HG03097 (cell line): ENCODE data around the gene SBNO2.

Source experiments
- ATAC-seq: cut with Tn5 transposase; IDR thresholded peaks from one replicate; pipeline ENCODE4 v1.9.1; 2021; ENCODE audit not compliant: unreplicated experiment, low FRiP score

The SBNO2 gene

DNA sequence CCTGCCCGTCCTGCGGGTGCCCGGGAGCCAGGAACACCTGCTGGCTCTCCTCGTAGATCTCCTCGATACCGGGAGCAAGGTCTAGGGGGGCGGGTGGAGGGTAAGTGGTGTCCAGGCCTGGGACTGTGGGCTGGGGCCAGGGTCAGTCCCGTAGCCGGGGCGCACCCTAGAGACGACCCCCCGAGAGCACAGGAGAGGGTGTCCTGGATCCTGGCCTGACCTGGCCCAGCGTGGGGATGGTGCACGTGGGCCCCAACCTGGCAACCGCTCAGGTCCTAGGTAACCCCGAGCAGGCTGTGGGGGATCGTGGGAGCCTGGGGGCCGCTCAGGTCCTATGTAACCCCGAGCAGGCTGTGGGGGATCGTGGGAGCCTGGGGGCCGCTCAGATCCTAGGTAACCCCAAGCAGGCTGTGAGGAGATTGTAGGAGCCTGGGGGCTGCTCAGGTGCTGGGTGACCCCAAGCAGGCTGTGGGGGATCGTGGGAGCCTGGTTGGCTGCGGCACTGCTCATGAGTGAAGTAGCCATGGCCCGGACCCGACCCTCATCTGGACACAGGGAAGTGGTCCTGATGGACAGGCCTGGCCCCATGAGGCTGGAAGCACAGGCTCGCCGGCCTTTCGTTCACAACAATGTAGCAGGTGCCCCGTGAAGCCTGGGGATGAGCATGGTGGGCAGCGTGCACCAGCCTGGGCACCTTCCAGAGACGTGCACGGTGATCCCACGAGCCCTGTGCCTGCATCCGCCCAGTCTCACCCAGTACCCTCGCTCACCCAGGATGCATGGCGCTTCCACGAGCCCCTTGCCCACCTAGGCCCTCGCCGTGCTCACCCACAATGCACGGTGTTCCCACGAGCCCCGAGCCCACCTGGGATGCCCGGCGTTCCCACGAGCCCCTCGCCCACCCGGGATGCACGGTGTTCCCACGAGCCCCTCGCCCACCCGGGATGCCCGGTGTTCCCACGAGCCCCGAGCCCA, 64.1 kb downstream of the SBNO2 start:
- no peak for ATAC-seq

- ATAC-seq: no peak
Measured at GRCh38 chr19:1109032-1109551, 65.0 kb downstream of the SBNO2 start.

- no peak for ATAC-seq
Measured at GRCh38 chr19:1108291-1109031, 65.6 kb downstream of the SBNO2 start.

- no peak for ATAC-seq
Measured at GRCh38 chr19:1107661-1108261, 66.3 kb downstream of the SBNO2 start.

- no peak for ATAC-seq
Measured at GRCh38 chr19:1106841-1107660, 67.0 kb downstream of the SBNO2 start.

DNA sequence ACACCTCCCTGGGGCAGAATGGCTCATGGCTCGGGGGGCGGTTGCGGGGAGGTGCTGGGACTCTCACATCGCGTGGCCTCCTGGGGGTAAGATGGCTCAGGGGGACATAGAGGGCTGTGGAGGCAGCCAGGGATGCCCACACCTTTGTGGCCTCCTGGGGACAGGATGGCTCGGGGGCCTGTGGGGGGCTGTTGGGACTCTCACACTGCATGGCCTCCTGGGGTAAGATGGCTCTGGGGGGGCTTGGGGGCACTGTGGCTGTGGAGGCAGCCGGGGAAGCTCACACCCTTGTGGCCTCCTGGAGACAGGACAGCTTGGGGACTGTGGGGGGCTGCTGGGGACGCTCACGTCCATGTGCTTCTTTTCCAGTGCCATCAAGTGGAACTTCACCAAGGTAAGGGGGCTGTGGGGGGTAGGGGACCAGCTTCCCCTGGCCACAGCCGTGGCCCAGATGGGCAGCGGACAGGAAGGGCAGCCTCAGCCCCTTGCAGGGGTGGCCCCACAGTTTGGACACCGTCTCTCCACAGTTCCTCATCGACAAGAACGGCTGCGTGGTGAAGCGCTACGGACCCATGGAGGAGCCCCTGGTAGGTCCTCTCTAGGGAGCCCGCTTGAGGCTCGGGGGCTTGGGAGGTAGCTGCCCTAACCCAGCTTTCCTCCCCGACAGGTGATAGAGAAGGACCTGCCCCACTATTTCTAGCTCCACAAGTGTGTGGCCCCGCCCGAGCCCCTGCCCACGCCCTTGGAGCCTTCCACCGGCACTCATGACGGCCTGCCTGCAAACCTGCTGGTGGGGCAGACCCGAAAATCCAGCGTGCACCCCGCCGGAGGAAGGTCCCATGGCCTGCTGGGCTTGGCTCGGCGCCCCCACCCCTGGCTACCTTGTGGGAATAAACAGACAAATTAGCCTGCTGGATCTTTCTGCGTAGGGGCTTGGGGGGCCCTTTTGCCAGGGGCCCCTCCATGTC, 67.9 kb downstream of the SBNO2 start:
- ATAC-seq: no peak

GRCh38 chr19:1105008-1105872, 68.8 kb downstream of the SBNO2 start:
- ATAC-seq: no peak

GRCh38 chr19:1104311-1105007, 69.6 kb downstream of the SBNO2 start:
- peak; percentile 15 for ATAC-seq

- ATAC-seq: peak; percentile 66
Measured at GRCh38 chr19:1103708-1104310, 70.3 kb downstream of the SBNO2 start, which contains the start of gene GPX4. Gene GPX4 (plus strand): TSS chr19:1103994. CDS start chr19:1104044, 50 bp downstream.

DNA sequence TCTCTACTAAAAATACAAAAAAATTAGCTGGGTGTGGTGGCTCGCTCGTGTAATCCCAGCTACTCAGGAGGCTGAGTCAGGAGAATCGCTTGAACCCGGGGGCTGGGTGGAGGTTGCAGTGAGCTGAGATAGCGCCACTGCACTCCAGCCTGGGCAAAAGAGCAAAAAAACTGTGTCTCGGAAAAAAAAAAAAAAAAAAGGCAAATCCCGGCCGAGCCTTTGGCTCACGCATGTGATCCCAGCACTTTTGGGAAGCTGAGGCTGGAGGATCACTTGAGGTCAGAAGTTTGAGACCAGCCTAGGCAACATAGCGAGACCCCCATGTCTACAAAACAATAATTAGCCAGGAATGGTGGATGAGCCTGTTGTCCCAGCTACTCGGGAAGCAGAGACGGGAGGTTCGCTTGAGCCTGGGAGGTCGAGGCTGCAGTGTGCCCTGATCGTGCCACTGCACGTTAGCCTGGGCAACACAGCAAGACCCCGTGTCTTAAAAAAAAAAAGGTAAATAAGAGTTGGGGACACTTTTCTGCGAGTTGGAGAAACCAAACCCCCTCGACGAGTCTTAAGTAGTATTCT, 70.8 kb downstream of the SBNO2 start:
- no peak for ATAC-seq

DNA sequence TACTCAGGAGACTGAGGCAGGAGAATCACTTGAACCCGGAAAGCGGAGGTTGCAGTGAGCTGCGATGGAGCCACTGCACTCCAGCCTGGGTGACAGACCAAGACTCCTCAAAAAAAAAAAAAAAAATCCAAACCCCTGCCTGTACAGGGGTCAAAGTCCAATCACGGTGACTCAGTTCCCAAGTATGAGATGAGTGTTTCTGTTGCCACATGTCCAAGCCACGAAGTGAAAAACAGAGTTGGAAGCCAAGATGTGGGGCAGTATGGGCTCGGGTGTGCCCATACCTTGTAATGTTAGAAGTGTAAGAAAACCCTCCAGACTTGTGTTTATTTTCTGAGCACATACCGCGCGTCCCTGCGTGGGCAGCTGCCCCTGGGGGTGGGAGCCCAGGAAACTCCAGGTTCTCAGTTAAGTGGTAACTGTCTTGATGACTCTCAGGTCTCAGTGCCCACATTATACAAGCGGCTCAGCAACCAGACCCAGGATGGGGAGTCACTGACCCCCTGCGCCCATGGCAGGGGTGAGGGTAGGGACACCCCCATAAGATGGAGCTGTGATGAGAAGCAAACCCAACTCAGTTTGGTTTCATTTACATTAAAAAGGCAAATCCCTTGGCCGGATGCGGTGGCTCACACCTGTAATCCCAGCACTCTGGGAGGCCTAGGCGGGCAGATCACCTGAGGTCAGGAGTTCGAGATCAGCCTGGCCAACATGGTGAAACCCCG, 71.5 kb downstream of the SBNO2 start:
- no peak for ATAC-seq

GRCh38 chr19:1101337-1101698, 72.8 kb downstream of the SBNO2 start:
- no peak for ATAC-seq

DNA sequence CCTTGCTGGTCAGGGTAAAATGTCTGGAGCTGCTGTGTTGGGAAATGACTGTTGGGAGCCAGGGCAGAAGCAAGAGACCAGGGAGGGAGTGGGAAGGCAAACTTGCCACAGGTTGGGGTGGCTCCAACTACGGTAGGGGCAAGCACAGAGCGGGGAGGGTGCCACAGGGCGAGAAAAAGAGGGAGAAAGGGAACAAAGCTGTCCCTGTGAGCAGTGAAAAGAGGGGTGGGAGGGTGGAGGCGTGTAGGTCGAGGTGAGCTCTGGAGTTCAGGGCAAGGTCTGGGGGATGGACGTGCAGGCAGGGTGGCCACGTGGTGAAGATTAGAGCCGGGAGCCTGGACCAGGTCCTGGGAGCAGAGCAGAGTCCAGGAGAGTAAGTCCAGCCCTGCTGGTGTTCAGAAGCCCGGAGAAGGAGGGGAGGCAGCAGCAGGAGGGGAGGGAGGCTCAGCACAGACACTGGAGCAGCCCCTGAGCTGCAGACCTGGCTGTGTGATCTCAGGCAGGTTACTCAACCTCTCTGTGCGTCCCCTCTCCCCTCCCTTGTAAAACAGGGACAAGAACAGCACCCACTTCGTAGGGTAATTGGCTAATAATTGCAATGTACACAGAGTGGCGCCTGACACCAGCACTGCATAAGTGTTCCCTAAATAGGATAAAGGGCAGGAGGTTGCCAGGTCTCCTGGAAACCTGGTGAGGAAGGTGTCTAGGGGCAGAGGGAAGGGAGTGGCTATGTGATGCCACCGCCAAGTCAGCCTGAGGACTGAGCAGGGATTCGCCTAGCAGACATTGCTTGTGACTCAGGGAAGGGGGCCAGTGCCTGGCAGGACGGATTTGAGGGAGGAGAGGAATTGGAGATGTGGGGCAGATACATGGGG, 75.7 kb downstream of the SBNO2 start:
- no peak for ATAC-seq

DNA sequence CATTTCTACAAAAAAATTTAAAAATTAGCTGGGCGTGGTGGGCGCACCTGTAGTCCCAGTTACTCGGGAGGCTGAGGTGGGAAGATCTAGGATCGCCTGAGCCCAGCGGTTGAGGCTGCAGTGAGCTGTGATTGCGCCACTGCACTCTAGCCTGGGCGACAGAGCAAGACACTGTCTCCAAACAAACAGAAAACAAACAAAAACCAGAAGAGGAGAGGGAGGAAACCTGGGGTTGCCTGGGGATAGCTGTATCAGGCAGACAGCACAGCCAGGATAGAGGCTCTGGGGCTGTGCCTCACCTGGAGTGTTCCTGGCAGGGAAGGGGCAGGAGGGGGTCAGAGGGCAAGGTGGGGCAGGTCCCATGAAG, 76.3 kb downstream of the SBNO2 start:
- no peak for ATAC-seq
